ENCODE results near the gene GPR108.

- TF ChIP-seq EZH2 (IDR thresholded peaks at IDR 0.05; ENCODE audit: insufficient read depth, low read length) = no peak
- TF ChIP-seq, protein P1, sequence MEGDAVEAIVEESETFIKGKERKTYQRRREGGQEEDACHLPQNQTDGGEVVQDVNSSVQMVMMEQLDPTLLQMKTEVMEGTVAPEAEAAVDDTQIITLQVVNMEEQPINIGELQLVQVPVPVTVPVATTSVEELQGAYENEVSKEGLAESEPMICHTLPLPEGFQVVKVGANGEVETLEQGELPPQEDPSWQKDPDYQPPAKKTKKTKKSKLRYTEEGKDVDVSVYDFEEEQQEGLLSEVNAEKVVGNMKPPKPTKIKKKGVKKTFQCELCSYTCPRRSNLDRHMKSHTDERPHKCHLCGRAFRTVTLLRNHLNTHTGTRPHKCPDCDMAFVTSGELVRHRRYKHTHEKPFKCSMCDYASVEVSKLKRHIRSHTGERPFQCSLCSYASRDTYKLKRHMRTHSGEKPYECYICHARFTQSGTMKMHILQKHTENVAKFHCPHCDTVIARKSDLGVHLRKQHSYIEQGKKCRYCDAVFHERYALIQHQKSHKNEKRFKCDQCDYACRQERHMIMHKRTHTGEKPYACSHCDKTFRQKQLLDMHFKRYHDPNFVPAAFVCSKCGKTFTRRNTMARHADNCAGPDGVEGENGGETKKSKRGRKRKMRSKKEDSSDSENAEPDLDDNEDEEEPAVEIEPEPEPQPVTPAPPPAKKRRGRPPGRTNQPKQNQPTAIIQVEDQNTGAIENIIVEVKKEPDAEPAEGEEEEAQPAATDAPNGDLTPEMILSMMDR (IDR thresholded peaks at IDR 0.05; ENCODE audit: insufficient read depth, low read depth, low read length) = no peak
These were observed 16.3 kb downstream of the GPR108 start for GRCh38 chr19:6721138-6721474.

Measured in astrocyte (in vitro differentiated cells and primary cell).